Activated CD4-positive, alpha-beta memory T cell treated with anti-CD3 and anti-CD28 coated beads for 36 hours (primary cell): ENCODE data around the gene VAT1. TPM values are rescaled to one million over a fixed set of nuclear protein-coding genes. Genes with fewer than 3 reads are reported as not detected.
"Not testable (repeated sequence)": the region's sequence is repeated elsewhere in the genome, so short reads cannot be mapped to it uniquely, and the experiment has no call there.

Experiments
- CTCF ChIA-PET: fragments of 350-600 bp; sonication (Branson Sonifier 250); formaldehyde crosslinking; loops from one replicate; lab custom pipeline; 2021; ENCODE audit warnings: antibody characterized with exemption, inconsistent platforms; lab: Charles Lee
- POLR2A ChIA-PET: fragments of 350-600 bp; sonication (Branson Sonifier 250); formaldehyde crosslinking; loops from one replicate; lab custom pipeline; 2021; ENCODE audit warnings: antibody characterized with exemption; lab: Charles Lee
- DNase-seq: peaks from one replicate; pipeline ENCODE4 v3.0.0-alpha.2; 2020
- H3K27ac Mint-ChIP-seq: one replicate; pipeline ENCODE4 v1.8.0; 2021; ENCODE audit warnings: mixed read lengths
- H3K27me3 Mint-ChIP-seq: one replicate; pipeline ENCODE4 v1.8.0; 2021; ENCODE audit warnings: mixed read lengths
- H3K36me3 Mint-ChIP-seq: one replicate; pipeline ENCODE4 v1.8.0; 2021; ENCODE audit warnings: mixed read lengths
- H3K4me1 Mint-ChIP-seq: one replicate; pipeline ENCODE4 v1.8.0; 2021; ENCODE audit warnings: low read depth, mixed read lengths
- H3K4me3 Mint-ChIP-seq: one replicate; pipeline ENCODE4 v1.8.0; 2021; ENCODE audit warnings: mild to moderate bottlenecking, mixed read lengths
- H3K9me3 Mint-ChIP-seq: one replicate; pipeline ENCODE4 v1.8.0; 2021; ENCODE audit warnings: mixed read lengths
- intact Hi-C: fragments of 100-400 bp; cut with micrococcal nuclease; formaldehyde crosslinking; loops from one replicate; pipeline ENCODE4 v1.15.1; 2023
- total RNA-seq, 2 experiments: library from RNA; stranded (reverse); gene quantifications; one replicate each; pipeline ENCODE4 v1.2.3, GENCODE V29; 2021

Gene VAT1
- 10 to 100 TPM; 45.3 to 49.6 TPM for total RNA-seq

DNA sequence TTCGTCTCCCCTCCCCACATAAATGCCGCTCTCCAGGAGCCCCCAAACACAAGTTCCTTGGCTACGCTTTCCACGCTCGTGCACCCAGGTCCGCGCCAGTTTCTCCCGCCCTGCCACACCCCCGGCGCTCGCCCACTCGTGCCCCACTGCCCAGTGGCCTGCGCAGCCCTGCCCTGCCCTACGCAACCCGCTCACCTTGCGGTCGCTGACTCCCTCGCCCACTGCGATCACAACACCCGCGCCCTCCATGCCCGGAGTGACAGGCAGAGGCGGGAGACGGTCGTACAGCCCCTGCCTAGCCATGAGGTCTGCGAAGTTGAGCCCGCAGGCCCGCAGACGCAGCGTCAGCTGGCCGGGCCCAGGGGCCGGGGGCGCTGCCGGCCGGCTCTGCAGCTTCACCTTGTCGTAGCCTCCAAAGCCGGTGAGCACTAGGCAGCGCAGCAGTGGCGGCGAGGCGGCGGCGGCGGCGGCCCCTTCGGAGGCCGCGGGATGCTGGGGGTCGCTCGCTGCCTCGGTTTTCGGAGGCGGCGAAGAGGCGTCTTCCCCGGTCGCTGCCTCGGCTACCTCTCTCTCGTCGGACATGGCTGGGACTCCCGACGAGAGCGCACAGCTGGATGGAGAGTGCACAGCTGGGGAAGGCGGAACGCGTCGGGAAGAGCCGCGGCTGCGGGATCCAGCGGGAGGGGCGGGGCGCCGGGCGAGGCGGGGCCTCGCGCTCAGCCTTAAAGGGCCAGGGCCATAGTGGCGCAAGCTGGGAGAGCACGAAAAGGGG is at the start of gene VAT1:
Gene VAT1 (minus strand): TSS at position 645 of the 772 bp plus-strand sequence. CDS start 63 bp downstream, at position 582.
- Mint-ChIP-seq H3K4me3 (peak within 1 kb of the TSS; percentile 87), H3K27ac (peak within 1 kb of the TSS; percentile 58), H3K9me3 (no peaks in the 10 kb centered on the region), H3K36me3 (no peaks in the 10 kb centered on the region), H3K4me1 (peaks cover 31% of the 10 kb centered on the region), H3K27me3 (no peaks in the 10 kb centered on the region)
- POLR2A ChIA-PET: interaction anchor here (0.7 to 2.1 kb wide), 4 partner anchors 24 to 340 kb away, joined by 3 to 8 read pairs (median 4); partner anchors contain the start of genes RPL27 and TMEM106A
- intact Hi-C loops: loop anchor here (2.0 to 10.0 kb wide), 3 partner anchors 15 to 190 kb away; partner anchors contain the start of genes BRCA1, IFI35 and TMEM106A
- CTCF ChIA-PET: interaction anchor here (0.6 to 1.0 kb wide), 4 partner anchors 24 to 923 kb away, joined by 3 to 6 read pairs (median 4); partner anchors contain the start of gene RPL27
- peak; percentile 71 for DNase-seq

DNA sequence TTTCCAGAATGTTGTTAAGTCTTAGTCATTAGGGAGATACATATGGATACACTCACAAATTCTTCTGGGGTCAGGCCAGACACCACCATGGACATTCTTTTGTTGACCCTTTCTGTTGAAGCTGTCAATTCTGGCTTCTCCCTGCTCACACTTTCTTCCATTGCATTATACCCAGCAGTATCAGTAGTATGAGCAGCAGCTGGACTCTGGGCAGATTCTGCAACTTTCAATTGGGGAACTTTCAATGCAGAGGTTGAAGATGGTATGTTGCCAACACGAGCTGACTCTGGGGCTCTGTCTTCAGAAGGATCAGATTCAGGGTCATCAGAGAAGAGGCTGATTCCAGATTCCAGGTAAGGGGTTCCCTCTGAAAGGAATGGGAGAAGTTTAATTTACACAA is 48.7 kb upstream of the VAT1 start:
- Mint-ChIP-seq H3K36me3 (peaks cover 38% of the 10 kb centered on the region), H3K27me3 (no peaks in the 10 kb centered on the region), H3K27ac (no peak overlapping the region), H3K9me3 (no peaks in the 10 kb centered on the region), H3K4me1 (no peaks in the 10 kb centered on the region), H3K4me3 (no peak overlapping the region)
- ChIA-PET POLR2A (no interaction called here), CTCF (no interaction called here)
- intact Hi-C loops: no loop called here
- no peak for DNase-seq

DNA sequence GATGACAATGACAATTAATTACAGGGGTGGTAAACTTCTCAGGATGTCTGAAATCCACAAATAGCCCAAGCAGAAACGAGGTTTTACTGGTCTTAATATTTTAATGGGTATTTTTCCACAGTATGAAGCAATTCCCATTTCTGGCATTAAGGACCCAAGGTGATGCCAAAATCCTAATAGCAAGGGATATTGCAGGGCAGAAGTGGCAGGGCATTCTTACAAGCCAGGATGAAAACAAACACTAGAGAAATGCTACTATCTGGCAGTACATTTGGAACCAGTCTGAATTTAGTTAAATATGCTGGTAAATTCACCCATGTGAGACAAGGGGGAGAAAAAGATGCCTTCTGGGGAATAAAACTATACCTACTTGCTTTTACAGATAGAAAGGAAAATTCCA is 48.1 kb upstream of the VAT1 start:
- intact Hi-C loops: no loop called here
- POLR2A ChIA-PET: no interaction called here
- CTCF ChIA-PET: no interaction called here

DNA sequence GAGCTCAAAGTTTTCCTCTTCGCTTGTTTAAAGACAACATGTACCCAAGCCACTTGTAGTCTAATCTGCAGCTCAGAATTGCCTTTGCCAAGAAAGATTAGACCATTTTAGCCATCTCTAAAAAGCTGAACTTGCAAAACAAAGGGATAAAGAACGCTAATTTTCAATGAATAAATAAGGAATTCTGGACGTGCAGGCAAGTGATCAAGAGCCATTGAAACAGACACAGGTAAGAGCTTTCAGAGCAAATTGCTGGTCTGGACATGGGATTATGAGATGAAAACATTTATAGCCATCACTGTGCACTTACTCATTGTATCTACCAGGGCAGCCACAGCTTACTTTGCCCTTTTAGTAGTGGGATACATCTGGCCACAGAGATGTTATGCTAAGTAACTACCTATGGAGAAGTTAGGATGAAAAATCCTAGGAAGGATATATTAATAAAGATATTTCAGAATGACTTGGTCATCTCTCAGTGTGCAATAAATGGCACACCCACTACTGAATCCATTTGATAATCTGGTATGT is 47.2 kb upstream of the VAT1 start:
- peaks cover 40% of the 10 kb centered on the region for H3K36me3 Mint-ChIP-seq
- intact Hi-C loops: no loop called here
- no peak overlapping the region for H3K4me3 Mint-ChIP-seq
- CTCF ChIA-PET: no interaction called here
- POLR2A ChIA-PET: no interaction called here
- no peaks in the 10 kb centered on the region for H3K4me1 Mint-ChIP-seq
- H3K27ac Mint-ChIP-seq: no peak overlapping the region
- no peaks in the 10 kb centered on the region for H3K27me3 Mint-ChIP-seq
- DNase-seq: no peak
- no peaks in the 10 kb centered on the region for H3K9me3 Mint-ChIP-seq

More for the DNA sequence above, 48.1 kb upstream of the VAT1 start:
- H3K27ac Mint-ChIP-seq: no peak overlapping the region
- no peaks in the 10 kb centered on the region for H3K27me3 Mint-ChIP-seq
- H3K4me3 Mint-ChIP-seq: no peak overlapping the region
- no peaks in the 10 kb centered on the region for H3K4me1 Mint-ChIP-seq
- no peak for DNase-seq
- no peaks in the 10 kb centered on the region for H3K9me3 Mint-ChIP-seq
- peaks cover 39% of the 10 kb centered on the region for H3K36me3 Mint-ChIP-seq

DNA sequence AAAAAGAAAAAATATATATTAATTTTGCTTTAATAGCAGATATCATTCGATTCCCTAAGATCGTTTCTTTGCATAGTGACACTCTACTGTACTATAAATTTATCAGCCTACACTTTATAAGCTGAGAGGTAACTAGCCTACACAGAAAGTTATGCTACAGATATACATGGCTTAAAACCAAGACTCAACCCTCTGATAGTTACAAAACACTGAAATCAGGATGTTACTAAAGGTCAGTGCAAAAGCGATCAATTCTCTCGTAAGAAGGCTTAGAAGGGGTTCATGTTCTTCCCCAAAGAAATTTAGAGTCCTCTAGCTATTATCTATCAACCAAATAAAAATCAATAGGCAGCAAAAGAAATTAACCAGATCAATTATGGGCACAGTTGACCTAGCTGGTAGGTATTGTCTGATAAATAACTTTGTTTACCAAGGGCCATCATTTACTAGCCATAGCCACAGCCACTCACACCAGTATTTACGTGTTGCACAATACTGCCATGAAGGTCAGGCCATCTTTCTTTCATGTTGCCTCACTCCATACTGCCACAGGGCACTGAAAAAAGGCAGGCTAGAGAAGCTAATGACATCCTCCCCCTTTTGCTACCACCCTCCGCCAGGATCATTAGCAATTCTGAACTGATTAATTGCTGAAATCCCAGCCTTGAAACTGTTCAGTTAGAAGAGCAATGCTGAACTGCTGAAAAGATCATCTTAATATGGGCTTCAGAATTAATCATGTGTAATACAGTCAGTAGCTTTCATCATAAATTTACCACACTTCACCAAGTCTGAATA is 46.6 kb upstream of the VAT1 start:
- Mint-ChIP-seq H3K36me3 (peaks cover 41% of the 10 kb centered on the region), H3K9me3 (no peaks in the 10 kb centered on the region), H3K27ac (no peak overlapping the region), H3K4me1 (no peaks in the 10 kb centered on the region), H3K4me3 (no peak overlapping the region), H3K27me3 (no peaks in the 10 kb centered on the region)
- intact Hi-C loops: no loop called here
- DNase-seq: no peak
- CTCF ChIA-PET: no interaction called here
- POLR2A ChIA-PET: no interaction called here

DNA sequence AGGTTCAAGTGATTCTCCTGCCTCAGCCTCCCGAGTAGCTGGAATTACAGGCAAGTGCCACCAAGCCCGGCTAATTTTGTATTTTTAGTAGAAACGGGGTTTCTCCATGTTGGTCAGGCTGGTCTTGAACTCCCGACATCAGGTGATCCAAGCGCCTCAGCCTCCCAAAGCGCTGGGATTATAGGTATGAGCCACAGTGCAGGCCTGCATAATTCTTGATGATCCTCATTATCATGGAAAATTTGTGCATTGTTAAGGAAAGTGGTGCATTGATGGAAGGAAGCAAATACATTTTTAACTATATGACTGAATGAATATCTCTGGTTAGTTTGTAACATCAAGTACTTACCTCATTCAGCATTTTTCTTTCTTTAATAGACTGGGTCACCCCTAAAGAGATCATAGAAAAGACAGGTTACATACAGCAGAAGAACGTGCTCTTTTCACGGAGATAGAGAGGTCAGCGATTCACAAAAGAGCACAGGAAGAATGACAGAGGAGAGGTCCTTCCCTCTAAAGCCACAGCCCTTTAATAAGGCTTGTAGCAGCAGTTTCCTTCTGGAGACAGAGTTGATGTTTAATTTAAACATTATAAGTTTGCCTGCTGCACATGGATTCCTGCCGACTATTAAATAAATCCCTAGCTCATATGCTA is 40.9 kb upstream of the VAT1 start:
- H3K4me3 Mint-ChIP-seq: no peak overlapping the region
- H3K4me1 Mint-ChIP-seq: no peaks in the 10 kb centered on the region
- intact Hi-C loops: no loop called here
- no peak overlapping the region for H3K27ac Mint-ChIP-seq
- ChIA-PET CTCF (interaction anchor here (1.7 kb wide), 1 partner anchor 13 kb away, joined by 4 read pairs; no protein-coding TSS in a partner anchor), POLR2A (no interaction called here)
- H3K9me3 Mint-ChIP-seq: no peaks in the 10 kb centered on the region
- H3K27me3 Mint-ChIP-seq: no peaks in the 10 kb centered on the region
- peaks cover 48% of the 10 kb centered on the region for H3K36me3 Mint-ChIP-seq
- DNase-seq: no peak

DNA sequence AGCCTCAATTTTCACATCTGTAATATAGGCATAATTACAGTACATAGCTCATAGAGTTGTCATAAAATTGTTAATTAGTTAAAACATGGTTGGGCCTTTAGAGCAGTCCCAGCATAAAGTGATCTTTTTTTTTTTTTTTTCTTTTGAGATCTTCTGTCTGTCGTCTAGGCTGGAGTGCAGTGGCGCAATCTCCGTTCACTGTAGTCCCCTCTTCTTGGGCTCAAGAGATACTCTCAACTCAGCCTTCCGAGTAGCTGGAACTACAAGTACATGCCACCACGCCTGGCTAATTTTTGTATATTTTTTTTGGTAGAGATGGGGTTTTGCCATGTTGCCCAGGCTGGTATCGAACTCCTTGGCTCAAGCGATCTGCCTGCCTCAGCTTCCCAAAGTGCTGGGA is 33.9 kb upstream of the VAT1 start:
- ChIA-PET CTCF (no interaction called here), POLR2A (no interaction called here)
- Mint-ChIP-seq H3K4me3 (no peak overlapping the region), H3K36me3 (peaks cover 49% of the 10 kb centered on the region), H3K9me3 (no peaks in the 10 kb centered on the region), H3K27ac (no peak overlapping the region), H3K27me3 (no peaks in the 10 kb centered on the region), H3K4me1 (no peaks in the 10 kb centered on the region)
- no peak for DNase-seq
- intact Hi-C loops: no loop called here

DNA sequence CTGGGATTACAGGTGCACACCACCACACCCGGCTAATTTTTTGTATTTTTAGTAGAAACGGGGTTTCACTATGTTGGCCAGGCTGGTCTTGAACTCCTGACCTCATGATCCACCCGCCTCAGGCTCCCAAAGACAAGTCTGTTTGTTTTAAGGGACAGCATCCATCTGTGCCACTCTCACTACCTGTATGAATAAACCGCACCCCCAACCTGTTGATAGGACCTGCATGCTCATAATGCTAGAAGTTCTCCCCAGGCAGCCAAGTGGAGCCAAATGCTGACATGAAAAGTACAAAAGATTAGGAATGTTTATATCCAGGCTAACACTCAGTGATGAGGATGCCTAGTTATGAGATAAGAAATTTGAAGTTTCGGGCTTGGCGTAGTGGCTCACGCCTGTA is 30.8 kb upstream of the VAT1 start:
- DNase-seq, H3K4me1 Mint-ChIP-seq, intact Hi-C loops, POLR2A ChIA-PET, H3K4me3 Mint-ChIP-seq, H3K27ac Mint-ChIP-seq, H3K9me3 Mint-ChIP-seq, H3K27me3 Mint-ChIP-seq: not testable (repeated sequence)
- CTCF ChIA-PET: interaction anchor here (0.7 kb wide), 1 partner anchor 306 kb away, joined by 3 read pairs; no protein-coding TSS in a partner anchor
- H3K36me3 Mint-ChIP-seq: peaks cover 46% of the 10 kb centered on the region

DNA sequence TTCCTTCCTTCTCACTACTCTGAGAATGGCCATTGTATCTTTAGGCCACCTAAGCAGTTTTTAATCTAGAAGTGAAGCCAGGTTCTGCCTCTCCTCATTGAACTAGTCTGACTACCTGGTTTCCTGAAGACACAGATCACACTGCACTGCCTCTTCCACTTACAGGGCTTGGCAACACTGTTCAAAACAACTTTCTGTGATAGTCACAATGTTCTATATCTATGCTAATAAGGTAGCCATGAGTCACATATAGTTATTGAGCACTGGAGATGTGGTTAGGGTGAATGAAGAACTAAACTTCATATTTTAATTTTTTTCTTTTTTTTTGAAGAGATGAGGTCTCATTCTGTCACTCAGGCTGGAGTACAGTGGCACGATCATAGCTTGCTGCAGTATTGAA is 29.8 kb upstream of the VAT1 start:
- intact Hi-C loops: no loop called here
- Mint-ChIP-seq H3K4me3 (no peak overlapping the region), H3K36me3 (peaks cover 51% of the 10 kb centered on the region), H3K9me3 (no peaks in the 10 kb centered on the region), H3K4me1 (no peaks in the 10 kb centered on the region), H3K27ac (no peak overlapping the region), H3K27me3 (no peaks in the 10 kb centered on the region)
- DNase-seq: no peak
- POLR2A ChIA-PET: no interaction called here
- CTCF ChIA-PET: no interaction called here

DNA sequence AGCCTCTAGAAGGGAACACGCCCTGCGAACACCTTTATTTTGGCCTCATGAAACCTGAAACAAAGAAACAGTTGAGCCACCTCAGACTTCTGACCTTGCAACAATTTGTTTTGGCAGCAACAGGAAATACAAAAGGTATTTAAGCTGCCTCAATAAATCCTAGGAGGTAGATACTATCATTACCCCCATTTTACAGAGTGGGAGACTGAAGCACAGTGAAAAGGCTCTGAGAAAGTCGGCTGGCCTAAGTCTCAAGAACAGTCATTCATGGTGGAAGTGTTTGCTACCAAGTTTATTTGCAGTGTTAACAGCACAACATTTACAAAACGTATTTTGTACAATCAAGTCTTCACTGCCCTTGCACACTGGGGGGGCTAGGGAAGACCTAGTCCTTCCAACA is 21.8 kb upstream of the VAT1 start:
- CTCF ChIA-PET: interaction anchor here (0.8 to 1.4 kb wide), 2 partner anchors 47 to 151 kb away, joined by 3 read pairs; no protein-coding TSS in a partner anchor
- intact Hi-C loops: no loop called here
- Mint-ChIP-seq H3K4me3 (no peak overlapping the region), H3K36me3 (peaks cover 16% of the 10 kb centered on the region), H3K27ac (no peak overlapping the region), H3K4me1 (no peaks in the 10 kb centered on the region), H3K9me3 (no peaks in the 10 kb centered on the region), H3K27me3 (no peaks in the 10 kb centered on the region)
- POLR2A ChIA-PET: no interaction called here
- no peak for DNase-seq

DNA sequence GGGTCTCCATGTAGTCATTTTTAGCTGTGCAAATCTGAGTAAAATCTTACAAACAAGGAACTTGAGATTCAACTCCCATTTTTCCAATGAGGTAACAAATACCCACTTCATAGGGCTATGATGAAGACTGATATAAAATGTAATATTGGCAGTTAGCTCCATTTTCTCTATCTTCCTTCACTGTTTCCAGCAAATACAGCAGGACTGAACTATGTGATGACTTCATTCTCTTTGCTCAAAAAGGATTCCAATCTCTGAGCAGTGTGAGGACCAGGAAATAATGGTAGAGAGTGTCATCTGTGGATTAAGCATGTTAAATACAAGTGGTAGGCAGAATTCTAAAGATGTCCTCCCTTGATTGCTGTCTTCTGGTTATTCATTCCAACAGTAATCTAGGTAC is 21.1 kb upstream of the VAT1 start:
- no peak overlapping the region for H3K4me3 Mint-ChIP-seq
- intact Hi-C loops: no loop called here
- no peak overlapping the region for H3K27ac Mint-ChIP-seq
- POLR2A ChIA-PET: no interaction called here
- no peaks in the 10 kb centered on the region for H3K27me3 Mint-ChIP-seq
- no peaks in the 10 kb centered on the region for H3K4me1 Mint-ChIP-seq
- DNase-seq: no peak
- H3K36me3 Mint-ChIP-seq: peaks cover 16% of the 10 kb centered on the region
- CTCF ChIA-PET: interaction anchor here (1.4 kb wide), 1 partner anchor 46 kb away, joined by 3 read pairs; no protein-coding TSS in a partner anchor
- no peaks in the 10 kb centered on the region for H3K9me3 Mint-ChIP-seq
